ENCODE results near the gene EXOSC10.

DNA sequence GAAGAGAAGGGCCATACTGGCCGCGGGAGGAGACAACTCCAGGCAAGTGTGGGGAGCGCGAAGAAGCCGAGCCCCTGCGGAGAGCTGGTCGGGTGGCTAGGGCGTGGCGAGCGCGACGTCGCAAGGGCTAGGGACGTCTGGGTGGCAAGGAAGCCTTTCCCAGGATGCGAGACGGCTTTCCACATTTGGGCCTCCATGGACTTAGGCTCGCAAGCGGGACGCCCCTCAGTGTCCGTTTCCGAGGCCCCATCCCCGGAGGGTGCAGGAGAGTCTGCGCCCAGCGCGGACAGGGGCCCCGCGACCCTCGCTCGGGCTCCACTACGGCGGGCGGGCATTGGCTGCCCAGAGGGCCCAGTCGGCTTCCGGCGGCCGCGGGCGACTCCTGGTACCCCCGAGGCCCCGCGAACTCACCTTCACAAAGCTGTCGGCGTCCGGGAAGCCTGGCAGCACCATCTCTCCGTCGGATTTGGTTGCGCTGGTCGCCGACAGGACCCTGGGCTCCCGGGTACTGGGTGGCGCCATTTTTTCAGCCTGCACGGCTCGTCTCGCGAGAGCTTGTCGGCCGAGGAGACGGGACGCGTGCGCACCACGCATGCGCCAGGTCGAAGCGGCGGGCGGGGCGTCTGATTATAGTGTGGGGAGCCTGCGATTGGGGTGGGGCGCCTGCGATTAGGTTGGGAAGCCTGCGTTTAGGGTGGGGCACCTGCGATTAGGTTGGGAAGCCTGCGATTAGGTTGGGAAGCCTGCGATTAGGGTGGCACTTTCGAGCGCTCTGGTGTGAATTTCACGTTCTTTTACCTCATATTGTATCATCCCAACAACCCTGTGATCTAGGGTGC is at the start of gene EXOSC10:
- TF ChIP-seq, protein P1, sequence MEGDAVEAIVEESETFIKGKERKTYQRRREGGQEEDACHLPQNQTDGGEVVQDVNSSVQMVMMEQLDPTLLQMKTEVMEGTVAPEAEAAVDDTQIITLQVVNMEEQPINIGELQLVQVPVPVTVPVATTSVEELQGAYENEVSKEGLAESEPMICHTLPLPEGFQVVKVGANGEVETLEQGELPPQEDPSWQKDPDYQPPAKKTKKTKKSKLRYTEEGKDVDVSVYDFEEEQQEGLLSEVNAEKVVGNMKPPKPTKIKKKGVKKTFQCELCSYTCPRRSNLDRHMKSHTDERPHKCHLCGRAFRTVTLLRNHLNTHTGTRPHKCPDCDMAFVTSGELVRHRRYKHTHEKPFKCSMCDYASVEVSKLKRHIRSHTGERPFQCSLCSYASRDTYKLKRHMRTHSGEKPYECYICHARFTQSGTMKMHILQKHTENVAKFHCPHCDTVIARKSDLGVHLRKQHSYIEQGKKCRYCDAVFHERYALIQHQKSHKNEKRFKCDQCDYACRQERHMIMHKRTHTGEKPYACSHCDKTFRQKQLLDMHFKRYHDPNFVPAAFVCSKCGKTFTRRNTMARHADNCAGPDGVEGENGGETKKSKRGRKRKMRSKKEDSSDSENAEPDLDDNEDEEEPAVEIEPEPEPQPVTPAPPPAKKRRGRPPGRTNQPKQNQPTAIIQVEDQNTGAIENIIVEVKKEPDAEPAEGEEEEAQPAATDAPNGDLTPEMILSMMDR (IDR thresholded peaks at IDR 0.05): peak in 1 of 4 experiments; percentile 21
- TF ChIP-seq POLR2AphosphoS5 (IDR thresholded peaks at IDR 0.05): peak; percentile 94

All from prostate gland (tissue), 2 donors.